NAMALWA (cell line): ENCODE measurements around the gene MAFF.
A peak's percentile ranks its signal among the peaks of the same experiment; 100 is the strongest.

Experiments used
- DNase-seq: peaks from one replicate; pipeline ENCODE4 v3.0.0-alpha.2; 2015; ENCODE audit warnings: low spot score

The MAFF gene

DNA sequence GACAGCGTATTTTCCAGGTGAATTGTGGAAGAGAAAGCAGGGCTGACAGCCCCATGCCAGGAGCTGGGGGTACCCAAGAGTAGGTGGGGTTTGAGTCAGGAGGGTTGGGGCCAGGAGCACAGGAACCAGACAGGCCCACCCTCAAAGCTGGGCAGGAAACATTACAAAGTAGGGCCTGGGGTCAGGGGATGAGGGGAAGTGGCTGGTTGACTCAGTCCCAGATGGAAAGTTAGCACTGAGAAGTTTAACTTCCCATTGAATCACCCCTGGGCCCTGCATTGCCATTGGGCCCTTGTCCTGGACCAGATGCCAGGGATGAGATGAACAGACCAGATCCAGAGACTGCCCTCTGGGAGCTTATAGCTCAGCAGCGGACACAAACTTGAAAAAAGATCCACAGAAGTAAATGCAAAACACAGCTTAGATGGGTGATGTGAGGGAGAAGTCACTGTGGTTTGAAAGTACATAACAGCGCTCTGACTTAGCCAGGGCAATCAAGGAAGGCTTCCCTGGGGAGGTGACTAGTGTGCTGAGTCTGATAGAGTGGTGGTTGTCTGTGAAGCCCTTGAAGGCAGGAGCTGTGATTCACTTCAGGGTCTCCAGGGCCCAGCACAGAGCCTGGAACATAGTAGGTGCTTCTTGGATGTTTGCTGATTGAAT is 2.2 kb downstream of the MAFF start:
- DNase-seq = peak; percentile 45

DNA sequence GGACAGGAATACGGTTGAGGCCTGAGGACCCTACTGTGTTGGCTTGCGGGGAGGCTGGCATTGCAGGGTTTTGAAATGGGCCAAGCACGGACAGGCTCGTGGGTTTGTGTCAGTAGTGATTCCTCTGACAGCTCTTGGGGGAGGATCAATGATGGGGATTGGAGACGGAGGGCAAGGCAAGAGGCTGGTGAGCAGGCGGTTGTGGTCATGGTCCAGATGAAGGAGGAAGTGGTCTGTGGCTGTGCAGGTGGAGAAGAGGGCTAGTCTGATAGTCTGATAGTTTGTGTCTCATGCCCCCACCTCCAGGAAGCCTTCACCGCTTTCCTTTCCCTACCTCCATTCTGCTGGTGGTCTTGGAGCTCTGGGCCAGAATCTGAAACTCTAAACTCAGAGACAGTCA is 3.0 kb downstream of the MAFF start:
- peak; percentile 67 for DNase-seq

DNA sequence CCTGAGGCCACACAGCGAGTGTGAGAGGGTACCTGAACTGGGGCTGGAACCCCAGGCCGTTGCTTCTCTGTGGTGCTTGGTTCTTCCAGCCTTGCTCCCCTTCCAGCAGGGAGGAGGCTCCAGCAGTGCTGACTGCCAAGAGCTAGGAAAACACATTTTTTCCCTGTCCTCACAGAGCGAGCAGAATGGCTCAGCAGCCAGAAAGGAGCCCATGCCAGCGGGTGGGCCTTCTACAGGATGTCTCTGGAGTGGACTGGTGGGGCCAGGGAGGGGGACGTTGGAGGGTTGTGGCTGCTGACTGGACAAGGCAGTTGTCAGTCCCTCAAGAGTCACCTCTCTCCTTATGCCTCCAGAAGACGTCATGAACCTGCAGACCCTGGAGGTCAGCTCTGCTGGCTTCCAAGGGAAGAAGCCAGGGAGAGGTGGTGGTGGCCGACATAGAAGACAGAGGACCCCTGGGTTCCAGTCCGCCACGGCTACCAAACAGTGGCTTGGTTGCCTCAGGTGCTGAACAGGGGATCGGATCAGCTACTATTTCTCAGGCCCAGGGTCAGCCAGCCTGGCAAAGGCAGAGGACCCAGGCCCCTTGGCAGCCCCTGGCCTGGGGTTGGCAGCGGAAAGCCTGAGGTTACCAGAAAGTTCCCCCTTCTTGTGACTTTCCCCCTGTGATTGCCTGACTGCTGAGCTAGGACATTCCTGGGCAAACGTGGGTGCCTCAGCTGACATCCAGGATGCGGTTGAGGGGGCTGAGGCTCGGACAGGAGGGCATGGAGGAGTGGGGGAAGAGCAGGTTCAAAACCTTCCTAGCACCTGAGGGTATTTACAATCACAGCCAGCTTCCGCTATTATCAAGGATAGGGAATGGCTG is 3.7 kb downstream of the MAFF start:
- DNase-seq = no peak

DNA sequence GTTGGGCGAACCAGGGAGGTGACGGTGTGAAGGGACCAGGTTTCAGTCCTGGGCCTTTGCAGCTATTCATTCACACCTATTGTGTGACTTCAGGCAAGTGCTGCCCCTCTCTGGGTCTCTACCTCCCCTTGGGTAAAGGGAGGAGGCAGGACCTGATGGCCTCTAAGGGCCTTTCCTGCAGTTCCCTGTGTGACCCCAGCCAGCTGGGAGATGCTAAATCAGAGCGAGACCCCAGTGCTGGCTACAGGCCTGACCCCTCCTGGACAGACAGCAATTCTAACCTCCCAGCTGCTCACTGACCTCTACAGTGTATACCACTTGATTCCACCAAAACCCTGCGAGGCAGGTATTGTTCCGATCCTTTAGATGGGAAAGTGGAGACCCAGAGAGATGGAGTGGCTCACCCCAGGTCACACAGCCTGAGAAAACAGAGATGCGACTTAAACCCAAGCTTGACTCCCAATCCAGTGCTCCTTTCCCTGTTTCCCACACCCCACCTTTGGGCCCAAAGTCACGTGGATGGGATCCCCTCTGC is 6.2 kb downstream of the MAFF start:
- DNase-seq = no peak

DNA sequence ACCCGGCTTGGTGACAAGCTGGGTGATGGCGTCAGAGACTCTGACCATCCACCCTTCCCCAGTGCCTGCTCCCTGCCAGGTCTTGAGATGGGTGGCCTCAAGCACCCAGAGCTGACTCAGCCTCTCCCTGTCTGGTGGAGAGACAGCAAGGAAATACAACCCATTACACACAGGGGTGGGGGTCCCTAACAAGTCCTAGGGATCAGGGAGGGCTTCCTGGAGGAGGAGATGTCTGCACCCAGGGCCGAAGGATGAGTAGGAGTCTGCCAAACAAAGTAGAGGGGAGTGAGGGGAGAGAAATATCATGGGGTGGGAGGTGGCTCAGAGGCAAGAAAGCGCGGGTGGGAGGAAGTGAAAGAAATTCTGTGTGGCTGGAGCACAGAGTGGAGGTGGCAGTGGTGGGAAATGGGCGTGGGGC is 6.8 kb downstream of the MAFF start:
- no peak for DNase-seq

DNA sequence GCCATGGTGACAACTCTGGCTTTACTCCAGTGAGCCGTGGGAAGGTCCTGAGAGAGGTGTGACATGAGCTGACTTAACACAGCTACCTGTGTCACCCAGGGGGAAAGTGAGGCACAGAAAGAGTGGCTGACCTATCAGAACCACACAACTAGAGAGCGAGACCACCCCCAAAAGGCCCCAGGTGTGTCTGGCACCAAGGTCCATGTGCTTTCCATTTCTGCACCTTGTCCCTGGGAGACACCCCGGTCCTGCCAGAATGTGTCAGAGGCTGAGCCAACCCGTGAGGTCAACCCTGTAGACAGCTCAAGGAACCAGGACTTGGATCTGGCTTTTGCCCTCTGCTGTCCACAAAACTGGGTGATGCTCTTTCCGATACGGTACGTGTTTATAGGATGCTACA is 9.8 kb downstream of the MAFF start:
- no peak for DNase-seq

DNA sequence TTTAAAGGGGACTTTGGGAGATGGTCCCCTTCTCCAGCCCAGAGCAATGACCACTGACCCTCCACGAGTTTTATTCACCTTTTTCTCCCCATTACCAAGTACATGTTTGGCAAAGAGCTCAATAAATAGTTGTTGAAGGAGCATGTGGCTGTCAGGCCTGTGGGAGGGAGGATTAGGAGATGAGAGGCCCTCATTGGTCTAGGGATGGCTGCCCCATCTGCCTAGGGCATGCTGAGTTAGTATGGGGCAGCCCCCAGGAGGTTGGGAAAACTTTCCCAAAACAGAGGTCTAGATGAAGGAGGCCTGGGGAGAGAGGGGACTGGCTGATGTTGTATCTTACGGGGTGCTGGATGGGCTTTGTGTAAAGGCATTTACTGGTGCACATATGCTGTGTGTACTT is 10.6 kb downstream of the MAFF start:
- no peak for DNase-seq

DNA sequence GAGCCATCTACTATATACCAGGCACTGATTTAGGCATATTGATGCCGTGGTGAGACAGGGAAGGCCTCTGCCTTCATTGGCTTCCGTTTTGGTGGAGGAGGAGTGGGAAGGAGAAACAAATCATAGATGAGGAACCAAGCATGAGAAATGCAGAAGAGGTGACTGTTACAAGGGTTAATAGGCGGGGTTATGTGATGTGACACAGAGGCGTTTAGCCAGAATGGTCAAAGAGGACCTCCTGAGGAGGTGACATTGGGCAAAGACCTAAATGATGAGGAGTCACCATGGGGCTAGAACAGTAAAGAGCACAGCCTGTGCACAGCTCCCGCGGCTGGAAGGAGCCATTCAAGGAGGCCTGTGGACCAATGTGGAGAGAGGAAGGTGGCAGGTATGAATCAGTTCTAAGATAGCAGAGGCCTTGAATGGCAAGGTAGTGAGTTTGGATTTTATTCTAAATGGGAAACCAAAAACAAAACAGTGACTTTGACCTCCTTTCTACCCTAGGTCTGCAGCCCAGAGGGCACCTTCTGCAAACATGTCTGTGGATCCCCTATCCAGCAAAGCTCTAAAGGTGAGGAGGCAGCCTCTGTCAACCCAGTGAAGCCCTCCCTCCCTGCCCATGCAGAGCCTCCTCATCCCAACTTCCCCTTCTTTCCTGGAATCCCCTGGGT is 11.7 kb downstream of the MAFF start:
- DNase-seq = no peak

DNA sequence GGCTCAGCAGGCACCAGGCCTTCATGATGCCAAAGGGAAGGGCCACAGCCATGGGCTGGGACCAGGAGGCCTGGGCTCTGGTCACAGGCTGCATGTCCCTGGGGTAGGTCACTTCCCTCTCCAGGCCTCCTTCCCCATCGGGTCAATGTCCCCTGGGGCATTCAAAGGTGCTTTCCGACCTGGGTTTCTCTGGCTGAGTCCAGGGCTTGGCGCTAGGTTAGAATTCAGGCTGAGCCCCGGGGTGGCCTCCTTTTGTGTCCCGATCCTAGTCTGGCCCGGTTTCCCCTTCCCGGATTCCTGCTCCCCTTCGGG is 12.2 kb downstream of the MAFF start:
- DNase-seq = no peak

DNA sequence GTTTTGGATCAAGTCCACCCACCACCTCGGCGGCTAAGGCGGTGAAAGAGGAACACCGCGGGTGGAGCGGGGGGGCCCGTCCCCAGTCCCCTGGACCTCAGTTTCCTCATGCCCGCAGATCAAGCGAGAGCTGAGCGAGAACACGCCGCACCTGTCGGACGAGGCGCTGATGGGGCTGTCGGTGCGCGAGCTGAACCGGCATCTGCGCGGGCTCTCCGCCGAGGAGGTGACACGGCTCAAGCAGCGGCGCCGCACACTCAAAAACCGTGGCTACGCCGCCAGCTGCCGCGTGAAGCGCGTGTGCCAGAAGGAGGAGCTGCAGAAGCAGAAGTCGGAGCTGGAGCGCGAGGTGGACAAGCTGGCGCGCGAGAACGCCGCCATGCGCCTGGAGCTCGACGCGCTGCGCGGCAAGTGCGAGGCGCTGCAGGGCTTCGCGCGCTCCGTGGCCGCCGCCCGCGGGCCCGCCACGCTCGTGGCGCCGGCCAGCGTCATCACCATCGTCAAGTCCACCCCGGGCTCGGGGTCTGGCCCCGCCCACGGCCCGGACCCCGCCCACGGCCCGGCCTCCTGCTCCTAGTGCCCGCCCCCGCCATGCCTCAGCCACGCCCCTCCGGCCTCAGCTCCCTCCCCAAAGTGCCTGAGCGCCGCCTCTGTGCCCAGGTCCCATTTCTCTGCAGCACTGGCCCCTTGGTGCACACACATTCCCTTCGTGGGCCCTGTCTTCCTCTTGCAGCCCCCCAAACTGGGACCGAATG is 12.7 kb downstream of the MAFF start:
- peak; percentile 60 for DNase-seq

DNA sequence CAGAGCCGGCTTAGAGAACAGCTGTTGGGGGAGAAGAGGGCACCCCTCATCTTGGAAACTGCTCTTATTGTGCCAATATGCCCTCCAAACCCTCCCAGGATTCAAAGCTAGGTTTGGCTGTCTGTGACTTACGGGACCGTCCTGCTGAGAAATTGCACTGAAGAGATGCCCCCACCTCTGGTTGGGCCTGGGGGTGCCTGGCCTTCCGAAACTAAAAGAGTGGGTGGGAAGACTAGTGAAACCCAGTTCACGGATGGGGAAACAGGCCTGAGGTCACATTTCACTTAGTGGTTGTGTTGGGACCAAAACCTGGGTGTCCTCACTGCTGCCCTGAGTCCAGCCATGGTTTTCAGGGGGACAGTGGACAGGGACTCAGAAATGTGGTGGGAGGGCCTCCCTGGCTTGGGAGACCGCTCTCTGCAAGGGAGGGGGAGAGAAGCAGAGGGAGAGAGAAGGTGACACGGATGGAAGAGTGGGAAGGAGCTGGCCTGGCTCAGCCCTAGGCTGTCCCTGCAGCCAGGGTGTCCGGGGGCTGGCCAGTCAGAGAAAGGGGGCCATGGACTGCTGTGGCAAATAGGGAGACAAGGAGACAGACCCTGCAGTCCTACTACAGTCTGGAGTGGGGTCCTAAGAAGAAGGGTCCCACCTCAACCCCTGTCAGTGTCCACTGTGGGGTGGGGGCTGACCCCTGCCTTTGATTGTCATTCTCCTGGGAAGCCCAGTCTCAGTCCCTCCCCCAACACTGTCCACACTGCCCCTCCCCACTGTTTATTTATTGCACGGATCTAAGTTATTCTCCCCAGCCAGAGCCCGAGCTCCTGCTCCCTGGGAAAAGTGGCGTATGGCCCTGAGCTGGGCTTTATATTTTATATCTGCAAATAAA is 13.6 kb downstream of the MAFF start:
- no peak for DNase-seq

DNA sequence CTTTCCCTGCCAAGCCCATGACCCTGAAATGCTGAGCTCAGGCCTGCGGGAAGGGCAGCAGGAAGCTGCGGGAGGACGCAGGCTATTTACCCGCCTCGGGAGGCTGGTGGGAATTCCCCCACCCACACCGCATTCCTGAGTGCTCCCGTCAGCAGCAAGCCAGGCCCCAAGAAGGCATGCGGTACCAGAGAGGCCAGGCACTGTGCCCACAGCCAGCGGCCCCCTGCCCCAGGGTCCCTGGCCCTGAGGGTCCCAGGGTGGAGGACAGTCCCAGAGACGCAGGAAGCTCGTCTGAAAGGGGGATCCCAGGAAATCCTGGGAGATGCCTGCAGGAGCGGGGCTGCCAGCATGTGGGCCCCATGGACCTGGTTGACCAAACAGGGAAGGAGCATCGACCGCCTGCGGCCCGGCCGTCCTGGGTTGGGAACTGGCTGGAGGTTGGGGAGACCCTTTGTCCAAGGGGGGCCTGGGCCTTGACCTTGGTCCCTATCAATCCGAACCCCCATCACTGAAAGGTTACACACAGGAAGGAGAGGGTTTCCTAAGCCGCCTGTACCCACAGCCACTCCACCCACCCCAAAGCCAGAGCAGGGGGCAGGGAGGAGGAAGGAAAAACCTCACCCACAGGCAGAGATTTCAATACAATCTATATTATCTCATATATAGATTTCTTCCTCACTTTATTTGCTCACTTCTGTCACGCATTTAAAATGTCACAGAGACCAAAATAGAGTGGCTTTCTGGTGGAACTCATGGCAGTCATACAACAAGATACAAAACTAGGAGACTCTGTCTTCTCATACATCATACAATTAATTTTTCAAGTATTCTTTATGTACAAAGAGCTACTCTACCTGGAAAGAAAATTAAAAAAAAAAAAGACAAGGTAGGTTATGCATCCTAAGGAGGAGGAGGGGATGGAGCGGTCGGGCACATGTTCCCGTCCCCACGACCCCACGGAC is 17.1 kb downstream of the MAFF start:
- DNase-seq = no peak

DNA sequence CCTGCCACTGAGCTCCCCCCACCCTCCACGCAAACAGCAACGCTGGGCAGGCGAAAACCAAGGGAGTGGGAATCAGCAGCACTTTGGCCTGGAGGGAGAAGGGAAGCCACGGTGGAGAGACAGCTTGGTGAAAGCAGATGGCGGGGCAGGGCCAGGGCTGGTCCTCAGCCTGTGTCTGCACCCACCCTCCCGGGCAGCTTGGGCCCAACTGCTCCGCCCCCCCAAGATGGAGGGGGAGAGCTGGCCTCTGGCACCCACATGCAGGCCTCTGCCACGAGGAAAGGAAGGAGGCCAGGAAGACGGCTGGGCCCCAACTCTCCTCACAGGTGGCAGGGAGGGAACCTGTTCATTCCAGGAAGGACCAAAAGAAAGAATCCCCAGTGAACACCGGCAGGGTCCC is 17.8 kb downstream of the MAFF start:
- no peak for DNase-seq

DNA sequence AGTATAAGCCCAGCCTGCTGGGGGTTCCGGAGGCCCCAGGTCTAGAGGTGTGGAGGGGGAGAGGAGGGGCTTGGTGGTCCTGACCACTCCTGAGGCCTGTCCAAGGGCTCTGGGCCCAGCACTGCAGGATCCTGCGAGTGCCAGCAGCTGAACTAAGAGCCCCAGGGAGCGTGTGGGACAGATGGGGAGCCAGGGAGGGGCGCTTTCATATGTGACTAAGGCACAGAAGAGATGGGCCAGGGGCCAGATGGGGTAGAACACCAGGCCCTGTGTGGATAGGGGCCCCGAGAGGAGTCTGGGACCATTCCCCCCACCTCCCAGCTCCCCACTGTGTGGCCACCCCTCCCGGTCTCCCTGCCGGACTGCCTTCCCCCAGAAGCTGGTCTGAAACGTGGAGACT is 18.4 kb downstream of the MAFF start:
- DNase-seq = no peak

DNA sequence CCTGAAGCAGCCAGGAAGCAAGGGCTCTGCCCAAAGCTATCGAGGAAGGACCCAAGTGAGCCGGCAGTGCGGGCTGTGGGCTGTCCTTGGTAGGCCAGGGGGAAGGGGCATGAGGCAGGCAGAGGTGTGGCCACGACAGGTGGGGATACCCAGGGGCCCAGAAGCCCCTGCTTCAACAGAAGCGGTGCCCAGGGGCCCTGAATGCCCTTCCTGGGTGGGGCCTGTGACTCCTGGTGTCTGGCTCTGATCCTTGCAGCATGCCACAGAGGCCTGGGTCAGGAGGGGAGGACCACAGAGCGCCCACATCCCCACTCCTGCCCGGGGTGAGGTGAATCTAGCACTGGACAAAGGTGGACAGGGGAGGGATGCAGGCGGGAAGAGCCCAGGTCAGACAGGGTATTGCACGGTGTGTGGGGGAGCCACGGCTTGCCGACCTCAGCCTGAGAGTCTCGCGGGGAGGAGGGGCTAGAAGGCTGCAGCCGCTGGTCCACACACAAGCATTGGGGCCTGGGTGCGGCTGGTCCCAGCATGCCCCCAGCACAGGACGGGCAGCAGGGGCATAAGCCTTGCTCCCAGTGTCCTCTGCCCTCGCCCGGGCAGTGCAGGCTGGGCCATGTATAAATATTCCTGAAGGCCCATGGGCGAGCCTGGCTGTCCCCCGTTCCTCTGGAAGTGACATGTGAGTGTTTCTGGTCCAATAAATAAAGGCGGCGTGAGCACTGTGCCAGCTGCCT is 19.0 kb downstream of the MAFF start:
- DNase-seq = no peak

DNA sequence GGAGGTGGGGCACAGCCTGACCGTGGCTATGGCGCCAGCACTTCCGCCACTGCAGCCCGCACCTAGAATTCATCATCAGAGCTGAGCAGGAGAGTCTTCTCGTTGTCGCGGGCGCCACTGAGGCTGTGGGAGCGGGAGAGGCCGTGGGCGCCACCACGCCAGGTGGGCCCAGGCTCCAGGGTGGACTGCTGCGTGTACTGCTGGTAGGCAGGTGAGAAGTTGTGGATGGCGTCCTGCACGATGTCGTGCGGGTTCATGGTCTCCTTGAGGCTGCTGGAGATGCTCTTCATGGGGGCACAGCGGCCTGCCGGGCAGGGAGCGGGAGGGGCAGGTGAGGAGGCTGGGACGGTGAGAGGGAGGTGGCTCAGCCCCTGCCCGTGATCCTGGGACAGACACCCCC is 19.6 kb downstream of the MAFF start:
- DNase-seq = no peak

DNA sequence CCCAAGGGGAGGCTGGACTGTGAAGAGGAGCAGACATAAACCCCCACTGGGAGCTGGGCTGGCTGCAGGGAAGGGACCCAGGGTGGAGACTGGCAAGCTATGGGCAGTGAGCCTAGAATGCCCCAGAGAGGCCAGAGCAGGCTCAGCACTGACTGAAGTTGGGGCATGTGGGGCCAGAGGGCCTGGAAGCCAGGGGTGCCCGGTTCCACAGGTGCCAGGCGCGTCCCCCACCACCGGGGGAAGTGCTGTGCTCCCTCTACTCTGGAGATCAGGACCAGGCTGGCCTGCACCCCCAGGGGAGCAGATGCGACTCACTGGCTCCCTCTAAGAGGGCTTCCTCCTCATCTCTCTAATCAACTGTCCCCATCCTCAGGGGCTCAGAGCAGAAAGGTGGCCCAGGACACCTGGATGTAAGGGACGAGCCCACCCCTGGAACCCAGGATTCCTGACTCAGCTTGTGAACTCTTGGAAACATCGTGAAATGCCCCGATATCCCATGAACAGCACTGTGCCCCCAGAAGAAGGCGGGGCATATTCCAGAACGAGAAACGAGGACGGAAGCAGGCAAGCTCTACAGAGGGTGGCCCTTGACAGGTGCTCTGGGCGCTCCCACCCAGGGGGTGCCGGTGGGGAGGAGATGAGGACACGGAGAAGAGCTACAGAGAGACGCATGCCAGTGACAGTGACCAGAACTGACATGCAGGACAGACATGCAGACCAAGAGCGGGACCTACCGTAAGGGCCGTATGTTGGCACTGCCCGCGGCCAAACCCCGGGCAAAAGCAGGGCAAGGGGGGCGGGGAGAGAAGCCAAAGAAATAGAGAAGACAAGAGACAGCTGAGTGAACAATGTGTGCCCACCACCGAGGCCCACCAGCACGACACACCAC is 20.4 kb downstream of the MAFF start:
- DNase-seq = peak; percentile 23

DNA sequence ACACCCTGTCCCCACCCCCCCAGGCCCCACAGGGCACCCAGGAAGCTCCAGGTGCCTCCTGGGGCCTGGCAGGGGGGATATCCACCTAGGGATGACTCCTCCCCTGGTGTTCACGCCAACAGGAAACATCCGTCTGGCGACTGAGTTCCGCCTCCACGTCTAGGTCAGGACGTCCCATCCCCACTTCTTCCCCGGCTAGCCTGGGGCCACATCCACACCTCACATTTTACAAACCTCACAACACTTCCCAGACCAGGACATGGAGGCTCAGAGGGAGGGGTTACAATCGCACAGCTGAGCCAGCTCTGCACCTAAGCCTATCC is 21.0 kb downstream of the MAFF start:
- DNase-seq = no peak
